HCT116 (cell line): ENCODE measurements around the gene CFAP58. TPM values are rescaled to one million over a fixed set of nuclear protein-coding genes. Genes with fewer than 3 reads are reported as not detected.

Experiments
- ATAC-seq: fragments of 200-7000 bp; cut with Tn5 transposase; 2 replicates; pipeline ENCODE4 v1.9.1; 2020; ENCODE audit warnings: mild to moderate bottlenecking, moderate library complexity
- BruUV-seq: library from RNA; stranded (reverse); fragments of 400-500 nt; replicated peaks from 2 replicates; lab custom pipeline; 2021; lab: Mats Ljungman, UMichigan
- CTCF ChIA-PET: fragments of 300-600 bp; sonication (Branson Sonifier 250); formaldehyde crosslinking; loops from one replicate; lab custom pipeline; 2021; ENCODE audit warnings: antibody characterized with exemption; lab: Charles Lee
- POLR2A ChIA-PET: fragments of 300-600, 350-600 bp; sonication (Branson Sonifier 250); formaldehyde crosslinking; loops from one replicate; lab custom pipeline; 2021; ENCODE audit warnings: antibody characterized with exemption; lab: Charles Lee
- RAD21 ChIA-PET, 2 experiments: fragments of 300-600 bp; sonication (Branson Sonifier 250); formaldehyde crosslinking; loops; one replicate each; lab custom pipeline; 2023; ENCODE audit warnings: low total read pairs in 2 of 2; ENCODE audit not compliant: uncharacterized antibody in 2 of 2, unreplicated experiment in 2 of 2, low non-redundant PET in 1 of 2; lab: Charles Lee
- DNase-seq: peaks from one replicate; pipeline ENCODE4 v3.0.0-alpha.2; 2010; ENCODE audit warnings: low read depth, low spot score
- H2AFZ ChIP-seq: fragments of 200-600 bp; shearing (Covaris generic), sonication (generic); 2 replicates; pipeline ENCODE4 v1.6.1; 2017; ENCODE audit warnings: low read depth, mixed run types, mixed read lengths, antibody characterized with exemption, low read length; ENCODE audit not compliant: poor library complexity, severe bottlenecking
- H3K27ac ChIP-seq: 2 replicates; pipeline ENCODE4 v1.5.1; 2012; ENCODE audit warnings: low read depth, low read length
- H3K27me3 ChIP-seq: fragments of 200-600 bp; sonication (generic); 2 replicates; pipeline ENCODE4 v1.6.1; 2016; ENCODE audit warnings: mixed run types, low read length, mixed read lengths; ENCODE audit not compliant: insufficient read depth
- H3K36me3 ChIP-seq, 2 experiments: fragments of 200-500 bp in 1 of 2; fragments of 200-600 bp in 1 of 2; sonication (Bioruptor generic) in 1 of 2; sonication (generic) in 1 of 2; 2 replicates each; pipeline versions ENCODE4 v1.5.1 to v1.6.1; 2014 to 2016; ENCODE audit warnings: low read length in 2 of 2, inconsistent platforms in 1 of 2, mixed read lengths in 1 of 2, mixed run types in 1 of 2; ENCODE audit not compliant: insufficient read depth in 2 of 2, control insufficient read depth in 1 of 2
- H3K4me1 ChIP-seq, 2 experiments: fragments of 200-600 bp in 1 of 2; sonication (generic) in 1 of 2; 2 replicates each; pipeline versions ENCODE4 v1.5.1 to v1.6.1; 2012 to 2017; ENCODE audit warnings: low read length in 2 of 2, inconsistent platforms in 1 of 2, mild to moderate bottlenecking in 1 of 2, mixed read lengths in 1 of 2, mixed run types in 1 of 2, moderate library complexity in 1 of 2; ENCODE audit not compliant: insufficient read depth in 2 of 2, control insufficient read depth in 1 of 2
- H3K4me2 ChIP-seq: fragments of 200-600 bp; sonication (generic); 2 replicates; pipeline ENCODE4 v1.6.1; 2017; ENCODE audit warnings: mixed run types, low read length, mixed read lengths
- H3K4me3 ChIP-seq, 2 experiments: fragments of 200-600 bp in 1 of 2; sonication (generic) in 1 of 2; replicated peaks in 1 of 2; 2 replicates each; pipeline ENCODE4 v1.5.1; 2011 to 2016; ENCODE audit warnings: low read length in 2 of 2, control low read depth in 1 of 2, low read depth in 1 of 2, mild to moderate bottlenecking in 1 of 2, mixed read lengths in 1 of 2, mixed run types in 1 of 2
- H3K79me2 ChIP-seq: fragments of 200-600 bp; sonication (generic); 2 replicates; pipeline ENCODE4 v1.6.1; 2017; ENCODE audit warnings: mild to moderate bottlenecking, mixed run types, low read length, moderate library complexity, mixed read lengths; ENCODE audit not compliant: insufficient read depth
- H3K9ac ChIP-seq: fragments of 200-600 bp; sonication (generic); 2 replicates; pipeline ENCODE4 v1.6.1; 2016; ENCODE audit warnings: low read length, mixed read lengths
- H3K9me2 ChIP-seq: fragments of 200-600 bp; sonication (generic), shearing (Covaris generic); 2 replicates; pipeline ENCODE4 v1.6.1; 2017; ENCODE audit warnings: mixed run types, mild to moderate bottlenecking, moderate library complexity; ENCODE audit not compliant: insufficient read depth
- H3K9me3 ChIP-seq, 2 experiments: fragments of 200-500 bp in 1 of 2; fragments of 200-600 bp in 1 of 2; sonication (Bioruptor generic) in 1 of 2; sonication (generic) in 1 of 2; 2 replicates each; pipeline ENCODE4 v1.6.1; 2014 to 2017; ENCODE audit warnings: low read length in 2 of 2, mixed read lengths in 2 of 2, inconsistent platforms in 1 of 2, low read depth in 1 of 2, mild to moderate bottlenecking in 1 of 2, mixed run types in 1 of 2, moderate library complexity in 1 of 2; ENCODE audit not compliant: control insufficient read depth in 1 of 2, insufficient read depth in 1 of 2
- H4K20me1 ChIP-seq: fragments of 200-600 bp; sonication (generic), shearing (Covaris generic); 2 replicates; pipeline ENCODE4 v1.6.1; 2017; ENCODE audit warnings: mixed run types, mild to moderate bottlenecking, moderate library complexity; ENCODE audit not compliant: insufficient read depth
- ATF3 ChIP-seq: IDR thresholded peaks from 2 replicates; pipeline ENCODE4 v1.6.1; 2012
- CBX3 ChIP-seq: IDR thresholded peaks from 2 replicates; pipeline ENCODE4 v1.6.1; 2012; ENCODE audit warnings: low read depth
- CEBPB ChIP-seq: IDR thresholded peaks from 2 replicates; pipeline ENCODE4 v1.6.1; 2012; ENCODE audit warnings: low read depth
- EGR1 ChIP-seq: IDR thresholded peaks from 2 replicates; pipeline ENCODE4 v1.6.1; 2012; ENCODE audit warnings: low read depth
- ELF1 ChIP-seq: IDR thresholded peaks from 2 replicates; pipeline ENCODE4 v1.6.1; 2012; ENCODE audit warnings: low read depth, borderline replicate concordance
- FOSL1 ChIP-seq: IDR thresholded peaks from 2 replicates; pipeline ENCODE4 v1.6.1; 2012; ENCODE audit warnings: low read depth
- JUND ChIP-seq: IDR thresholded peaks from 2 replicates; pipeline ENCODE4 v1.6.1; 2012
- MAX ChIP-seq: IDR thresholded peaks from 2 replicates; pipeline ENCODE4 v1.6.1; 2012
- POLR2A ChIP-seq: IDR thresholded peaks from 2 replicates; pipeline ENCODE4 v1.7.0; 2011; ENCODE audit warnings: borderline replicate concordance; ENCODE audit not compliant: insufficient read depth, insufficient read length; ENCODE audit errors: extremely low read depth
- POLR2AphosphoS5 ChIP-seq: IDR thresholded peaks from 2 replicates; pipeline ENCODE4 v1.6.1; 2011; ENCODE audit warnings: mild to moderate bottlenecking, low read depth, low read length, moderate library complexity
- RAD21 ChIP-seq: IDR thresholded peaks from 2 replicates; pipeline ENCODE4 v1.6.1; 2012; ENCODE audit warnings: low read depth, mild to moderate bottlenecking
- REST ChIP-seq: IDR thresholded peaks from 2 replicates; pipeline ENCODE4 v1.6.1; 2012; ENCODE audit warnings: low read depth
- SIN3A ChIP-seq: IDR thresholded peaks from 2 replicates; pipeline ENCODE4 v1.6.1; 2012; ENCODE audit warnings: low read depth
- SP1 ChIP-seq: IDR thresholded peaks from 2 replicates; pipeline ENCODE4 v1.6.1; 2012; ENCODE audit warnings: low read depth
- SRF ChIP-seq: IDR thresholded peaks from 2 replicates; pipeline ENCODE4 v1.6.1; 2012; ENCODE audit warnings: low read depth
- YY1 ChIP-seq: IDR thresholded peaks from 2 replicates; pipeline ENCODE4 v1.6.1; 2011; ENCODE audit warnings: low read length, low read depth, moderate library complexity, mild to moderate bottlenecking; ENCODE audit not compliant: insufficient replicate concordance; ENCODE audit errors: extremely low read depth
- ZBTB33 ChIP-seq: IDR thresholded peaks from 2 replicates; pipeline ENCODE4 v1.6.1; 2011; ENCODE audit warnings: mild to moderate bottlenecking, low read length, moderate library complexity; ENCODE audit not compliant: insufficient replicate concordance; ENCODE audit errors: extremely low read depth
- ZNF274 ChIP-seq: fragments of 200-500 bp; sonication (Bioruptor generic); IDR thresholded peaks from 2 replicates; pipeline ENCODE4 v1.6.1; 2014; ENCODE audit warnings: mild to moderate bottlenecking, low read depth, low read length, inconsistent platforms
- intact Hi-C: fragments of 100-400 bp; cut with micrococcal nuclease; formaldehyde crosslinking; loops from 2 replicates; pipeline ENCODE4 v1.10.0; 2022
- total RNA-seq: library from RNA; stranded (reverse); gene quantifications from one replicate; pipeline ENCODE4 v1.2.1, GENCODE V29; 2021; ENCODE audit not compliant: unreplicated experiment

Gene CFAP58
- total RNA-seq, 1 experiment from 2014 or later = 0.91 TPM

GRCh38 chr10:104391150-104391968, 37.7 kb downstream of the CFAP58 start:
- no TSS peak for BruUV-seq
- DNase-seq (peak; percentile 51), ATAC-seq (peak; percentile 56)
- Histone ChIP-seq H3K27ac (no peak overlapping the region), H3K4me3 (no peak overlapping the region), H2AFZ (peak overlapping the region; percentile 44), H4K20me1 (no peaks in the 10 kb centered on the region), H3K79me2 (no peaks in the 10 kb centered on the region), H3K27me3 (peaks cover 80% of the 10 kb centered on the region), H3K4me2 (peak overlapping the region; percentile 32), H3K36me3 (no peaks in the 10 kb centered on the region), H3K9me2 (no peaks in the 10 kb centered on the region), H3K9ac (no peak overlapping the region), H3K9me3 (no peaks in the 10 kb centered on the region), H3K4me1 (peaks cover 0 to 8% of the 10 kb centered on the region in 2 experiments; a peak in 2 of 4 replicates)
- intact Hi-C loops = no loop called here
- POLR2A ChIA-PET = no interaction called here
- no peak for TF ChIP-seq REST
- peak; percentile 66 for TF ChIP-seq CEBPB
- no peak for TF ChIP-seq POLR2AphosphoS5
- TF ChIP-seq EGR1 = no peak
- TF ChIP-seq ZNF274 = no peak
- TF ChIP-seq SP1 = peak; percentile 42; the same call in 1 of the 2 replicates
- no peak for TF ChIP-seq YY1
- TF ChIP-seq RAD21 = no peak
- TF ChIP-seq MAX = peak; percentile 54; the same call in 1 of the 2 replicates
- no peak for TF ChIP-seq POLR2A
- TF ChIP-seq ATF3 = peak; percentile 35; the same call in 1 of the 2 replicates
- peak; percentile 59 for TF ChIP-seq FOSL1
- no peak for TF ChIP-seq SRF
- no peak for TF ChIP-seq ZBTB33
- TF ChIP-seq CBX3 = no peak
- TF ChIP-seq JUND = no peak; the same call in 1 of the 2 replicates
- no peak for TF ChIP-seq SIN3A
- TF ChIP-seq ELF1 = no peak
- CTCF ChIA-PET = no interaction called here
- RAD21 ChIA-PET = no interaction called here
